ENCODE data around the gene ZMPSTE24. TPM values are rescaled to one million over a fixed set of nuclear protein-coding genes. Genes with fewer than 3 reads are reported as not detected.

The ZMPSTE24 gene
- total RNA-seq, 1 donor from 2014 or later: 25.5 TPM

- no peak for TF ChIP-seq CTCF (IDR thresholded peaks at IDR 0.05)
- no peak for TF ChIP-seq POLR2AphosphoS5 (IDR thresholded peaks at IDR 0.05; ENCODE audit: insufficient read depth in 1 of 2, low read depth in 1 of 2)
- no peak for TF ChIP-seq POLR2A (IDR thresholded peaks at IDR 0.05)
- H3K4me1 ChIP-seq: no peaks in the 10 kb centered on the region
- no peak overlapping the region for H3K4me3 ChIP-seq
- no peak for DNase-seq (ENCODE audit: extremely low spot score in 2 of 2)
- H3K27ac ChIP-seq: no peak overlapping the region
- H3K36me3 ChIP-seq: peaks cover 0 to 46% of the 10 kb centered on the region in 2 donors
- intact Hi-C loops (cut with DNase I): no loop called here
- no peaks in the 10 kb centered on the region for H3K27me3 ChIP-seq
- no peaks in the 10 kb centered on the region for H3K9me3 ChIP-seq
These were observed 33.3 kb downstream of the ZMPSTE24 start for GRCh38 chr1:40291293-40291692.

GRCh38 chr1:40299366-40300248 lies 41.6 kb downstream of the ZMPSTE24 start:
- intact Hi-C loops (cut with DNase I): no loop called here
- Histone ChIP-seq H3K27me3 (no peaks in the 10 kb centered on the region), H3K9me3 (no peaks in the 10 kb centered on the region), H3K4me3 (no peak overlapping the region), H3K27ac (no peak overlapping the region), H3K36me3 (no peaks in the 10 kb centered on the region), H3K4me1 (no peaks in the 10 kb centered on the region)
- no peak for DNase-seq (ENCODE audit: extremely low spot score in 2 of 2)
- TF ChIP-seq CTCF (IDR thresholded peaks at IDR 0.05) (no peak), POLR2AphosphoS5 (IDR thresholded peaks at IDR 0.05; ENCODE audit: insufficient read depth in 1 of 2, low read depth in 1 of 2) (no peak), POLR2A (IDR thresholded peaks at IDR 0.05) (no peak)

GRCh38 chr1:40300249-40300567 lies 42.2 kb downstream of the ZMPSTE24 start:
- H3K9me3 ChIP-seq: no peaks in the 10 kb centered on the region
- TF ChIP-seq POLR2A (IDR thresholded peaks at IDR 0.05): no peak
- no peaks in the 10 kb centered on the region for H3K4me1 ChIP-seq
- no peak for DNase-seq (ENCODE audit: extremely low spot score in 2 of 2)
- no peaks in the 10 kb centered on the region for H3K27me3 ChIP-seq
- no peak overlapping the region for H3K4me3 ChIP-seq
- intact Hi-C loops (cut with DNase I): no loop called here
- no peak overlapping the region for H3K27ac ChIP-seq
- no peaks in the 10 kb centered on the region for H3K36me3 ChIP-seq

DNA sequence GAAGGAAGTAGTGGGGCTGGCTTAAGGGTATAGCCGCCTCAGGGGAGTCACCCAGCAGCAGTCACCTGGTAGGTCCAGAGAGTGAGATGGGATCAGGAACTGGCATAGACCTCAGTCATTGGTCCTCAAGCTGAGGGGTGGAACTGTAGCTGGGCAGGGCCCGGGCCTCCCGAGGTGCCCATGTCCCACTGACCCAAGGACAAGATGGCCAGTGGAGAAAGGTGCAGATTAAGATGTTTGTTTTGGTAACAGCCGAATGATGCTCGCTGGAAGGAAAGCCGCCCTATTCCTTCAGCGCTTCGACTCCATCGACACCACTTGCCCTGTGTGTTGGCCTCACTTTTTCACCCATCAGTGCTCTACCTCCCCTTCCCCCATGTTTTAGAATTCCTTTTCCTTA lies 42.6 kb downstream of the ZMPSTE24 start:
- DNase-seq (ENCODE audit: extremely low spot score in 2 of 2): no peak
- Histone ChIP-seq H3K9me3 (no peaks in the 10 kb centered on the region), H3K27ac (no peak overlapping the region), H3K4me1 (no peaks in the 10 kb centered on the region), H3K27me3 (no peaks in the 10 kb centered on the region), H3K36me3 (no peaks in the 10 kb centered on the region), H3K4me3 (no peak overlapping the region)
- TF ChIP-seq POLR2A (IDR thresholded peaks at IDR 0.05) (no peak), CTCF (IDR thresholded peaks at IDR 0.05) (no peak), POLR2AphosphoS5 (IDR thresholded peaks at IDR 0.05; ENCODE audit: insufficient read depth in 1 of 2, low read depth in 1 of 2) (no peak)
- intact Hi-C loops (cut with DNase I): no loop called here

- intact Hi-C loops (cut with DNase I): no loop called here
- H3K27me3 ChIP-seq: no peaks in the 10 kb centered on the region
- DNase-seq (ENCODE audit: extremely low spot score in 2 of 2): no peak
- H3K9me3 ChIP-seq: no peaks in the 10 kb centered on the region
- H3K27ac ChIP-seq: no peak overlapping the region
- H3K4me1 ChIP-seq: no peaks in the 10 kb centered on the region
- no peak overlapping the region for H3K4me3 ChIP-seq
- no peaks in the 10 kb centered on the region for H3K36me3 ChIP-seq
- TF ChIP-seq POLR2A (IDR thresholded peaks at IDR 0.05) (no peak), POLR2AphosphoS5 (IDR thresholded peaks at IDR 0.05; ENCODE audit: insufficient read depth in 1 of 2, low read depth in 1 of 2) (no peak), CTCF (IDR thresholded peaks at IDR 0.05) (no peak)
These were observed 43.0 kb downstream of the ZMPSTE24 start for GRCh38 chr1:40301066-40301465.

All from vagina (tissue), 2 donors.